DMS53 treated with DMSO at 0.1 percent for 48 hours (cell line): ENCODE measurements around the gene BDH2.

Source experiments
- DNase-seq: peaks from one replicate; lab custom pipeline; 2025; ENCODE audit not compliant: unreplicated experiment; lab: John Stamatoyannopoulos, UW

The BDH2 gene

DNA sequence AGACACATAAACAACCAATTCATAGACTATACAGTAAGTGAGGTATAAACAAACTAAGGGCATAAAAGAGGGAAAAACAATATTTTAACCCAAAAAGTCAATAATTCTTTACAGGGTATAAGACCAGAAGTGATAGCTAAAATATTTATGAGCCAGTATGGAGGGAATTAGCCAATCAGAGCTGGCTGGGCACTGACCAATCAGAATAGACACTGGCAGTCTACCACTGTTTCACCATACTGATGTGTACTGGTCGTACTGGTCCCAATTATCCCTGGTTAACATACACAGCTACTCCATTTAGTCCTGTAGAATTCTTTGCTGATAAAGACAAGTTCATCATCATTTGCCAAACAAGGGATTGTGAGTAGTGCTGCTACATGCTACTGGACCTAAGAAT, 70.3 kb downstream of the BDH2 start:
- no peak for DNase-seq
